SU-DHL-6 (cell line): ENCODE measurements around the gene SRXN1.

Experiments
- EZH2phosphoT487 ChIP-seq: fragments of 200-600 bp; sonication (generic), shearing (Covaris generic); conservative IDR thresholded peaks from 2 replicates; pipeline ENCODE4 v1.6.1; 2018; ENCODE audit warnings: mild to moderate bottlenecking, antibody characterized with exemption, low read length, moderate library complexity, mixed read lengths
- TF ChIP-seq, protein P1 (sequence below): fragments of 200-600 bp; sonication (generic); IDR thresholded peaks from one replicate; pipeline ENCODE4 v1.5.1; 2017; ENCODE audit warnings: antibody characterized with exemption, mild to moderate bottlenecking, low read length, moderate library complexity; ENCODE audit not compliant: insufficient read depth, poor library complexity, severe bottlenecking

DNA sequence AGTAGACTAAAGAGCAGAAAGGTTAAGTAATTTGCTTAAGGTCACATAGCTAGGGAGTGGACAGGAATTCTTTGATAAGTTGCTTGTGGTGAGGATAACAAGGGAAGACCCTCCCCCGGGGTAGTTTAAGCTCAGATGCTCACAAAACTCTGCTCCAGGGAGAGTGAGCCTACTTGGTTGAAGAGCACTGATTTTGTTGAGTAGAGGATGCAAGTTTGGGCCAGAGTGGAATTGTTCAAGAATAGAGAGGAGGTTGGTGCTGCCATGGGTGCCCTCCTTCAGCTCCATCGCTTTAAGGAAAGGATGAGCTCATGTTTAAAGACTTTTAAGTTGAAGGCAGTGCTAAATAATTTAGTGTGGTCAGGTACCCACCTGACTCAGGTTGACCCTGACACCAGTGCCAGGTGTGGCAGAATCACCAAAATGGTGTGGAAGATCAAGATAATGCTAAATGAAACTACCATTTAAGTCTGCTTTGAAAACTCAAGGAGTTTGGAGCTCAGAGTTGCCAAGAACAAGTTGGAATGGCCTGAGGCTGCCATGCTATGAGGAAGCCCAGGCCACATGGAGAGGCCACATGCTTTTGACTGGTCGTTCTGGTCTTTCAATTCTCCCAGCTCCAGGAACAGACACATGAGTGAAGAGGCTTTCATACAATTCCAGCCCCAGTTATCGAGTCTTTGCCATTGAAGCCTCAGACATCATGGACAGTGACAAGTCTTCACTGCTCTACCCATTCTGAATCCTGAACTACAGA, 34.9 kb downstream of the SRXN1 start:
- no peak for TF ChIP-seq EZH2phosphoT487
- TF ChIP-seq, protein P1, sequence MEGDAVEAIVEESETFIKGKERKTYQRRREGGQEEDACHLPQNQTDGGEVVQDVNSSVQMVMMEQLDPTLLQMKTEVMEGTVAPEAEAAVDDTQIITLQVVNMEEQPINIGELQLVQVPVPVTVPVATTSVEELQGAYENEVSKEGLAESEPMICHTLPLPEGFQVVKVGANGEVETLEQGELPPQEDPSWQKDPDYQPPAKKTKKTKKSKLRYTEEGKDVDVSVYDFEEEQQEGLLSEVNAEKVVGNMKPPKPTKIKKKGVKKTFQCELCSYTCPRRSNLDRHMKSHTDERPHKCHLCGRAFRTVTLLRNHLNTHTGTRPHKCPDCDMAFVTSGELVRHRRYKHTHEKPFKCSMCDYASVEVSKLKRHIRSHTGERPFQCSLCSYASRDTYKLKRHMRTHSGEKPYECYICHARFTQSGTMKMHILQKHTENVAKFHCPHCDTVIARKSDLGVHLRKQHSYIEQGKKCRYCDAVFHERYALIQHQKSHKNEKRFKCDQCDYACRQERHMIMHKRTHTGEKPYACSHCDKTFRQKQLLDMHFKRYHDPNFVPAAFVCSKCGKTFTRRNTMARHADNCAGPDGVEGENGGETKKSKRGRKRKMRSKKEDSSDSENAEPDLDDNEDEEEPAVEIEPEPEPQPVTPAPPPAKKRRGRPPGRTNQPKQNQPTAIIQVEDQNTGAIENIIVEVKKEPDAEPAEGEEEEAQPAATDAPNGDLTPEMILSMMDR = no peak
